GM18517 (cell line): Measurements from ENCODE around the gene ADGRV1.
"Not testable (repeated sequence)": the region's sequence is repeated elsewhere in the genome, so short reads cannot be mapped to it uniquely, and the experiment has no call there.

Source experiments
- ATAC-seq: cut with Tn5 transposase; IDR thresholded peaks from one replicate; pipeline ENCODE4 v1.9.1; 2021; ENCODE audit warnings: mild to moderate bottlenecking, moderate library complexity; ENCODE audit not compliant: unreplicated experiment

ADGRV1 gene

DNA sequence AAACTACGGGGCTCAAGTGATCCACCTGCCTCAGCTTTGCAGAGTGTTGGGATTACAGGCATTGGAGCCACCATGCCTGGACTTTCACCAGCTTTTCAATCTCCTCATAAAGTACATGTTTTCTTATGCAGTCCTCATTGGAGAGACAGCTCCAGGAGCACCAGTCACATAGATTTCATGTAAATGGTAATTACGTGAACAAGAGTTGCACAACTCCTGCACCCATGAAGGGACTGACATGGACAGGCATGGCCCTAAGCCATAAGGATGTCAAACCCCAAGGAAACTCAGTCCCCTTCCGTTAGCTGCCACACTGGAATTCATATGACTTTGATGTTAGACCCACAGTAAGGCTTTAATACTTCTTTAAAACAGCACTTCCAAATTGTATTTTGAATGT, 7.6 kb upstream of the ADGRV1 start:
- ATAC-seq: no peak

DNA sequence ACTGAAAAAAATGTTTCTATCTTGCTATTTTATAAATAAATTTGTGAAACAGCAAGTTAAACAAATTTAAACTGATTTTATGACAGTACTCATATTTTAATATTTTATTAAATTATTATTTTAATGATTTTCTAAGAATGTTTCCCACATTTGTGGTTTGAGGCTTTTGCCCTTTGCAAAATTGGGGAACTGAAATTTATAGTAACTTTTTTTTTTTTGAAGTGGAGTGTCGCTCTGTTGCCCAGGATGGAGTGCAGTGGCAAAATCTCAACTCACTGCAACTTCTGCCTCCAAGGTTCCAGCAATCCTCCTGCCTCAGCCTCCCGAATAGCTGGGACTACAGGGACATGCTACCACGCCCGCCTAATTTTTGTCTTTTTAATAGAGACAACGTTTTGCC, 7.2 kb upstream of the ADGRV1 start:
- ATAC-seq: no peak

DNA sequence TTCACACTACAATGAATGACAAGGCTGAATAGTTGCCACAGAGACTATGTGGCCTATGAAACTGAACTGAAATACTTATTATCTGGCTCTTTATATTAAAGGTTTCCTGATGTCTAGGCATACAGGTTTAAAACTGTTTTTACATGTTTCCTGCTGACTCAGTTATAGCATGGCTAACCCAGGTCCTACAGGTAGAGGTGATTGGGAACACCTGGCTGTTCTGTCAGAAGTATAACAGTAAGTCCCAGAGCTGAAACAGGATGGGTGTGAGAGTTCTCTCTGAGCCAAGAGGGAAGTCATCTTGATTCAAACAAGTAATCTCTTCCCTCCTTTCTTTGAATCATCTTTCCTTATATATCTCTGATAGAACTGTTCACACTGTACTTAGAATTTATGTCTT, 4.9 kb upstream of the ADGRV1 start:
- ATAC-seq: no peak

DNA sequence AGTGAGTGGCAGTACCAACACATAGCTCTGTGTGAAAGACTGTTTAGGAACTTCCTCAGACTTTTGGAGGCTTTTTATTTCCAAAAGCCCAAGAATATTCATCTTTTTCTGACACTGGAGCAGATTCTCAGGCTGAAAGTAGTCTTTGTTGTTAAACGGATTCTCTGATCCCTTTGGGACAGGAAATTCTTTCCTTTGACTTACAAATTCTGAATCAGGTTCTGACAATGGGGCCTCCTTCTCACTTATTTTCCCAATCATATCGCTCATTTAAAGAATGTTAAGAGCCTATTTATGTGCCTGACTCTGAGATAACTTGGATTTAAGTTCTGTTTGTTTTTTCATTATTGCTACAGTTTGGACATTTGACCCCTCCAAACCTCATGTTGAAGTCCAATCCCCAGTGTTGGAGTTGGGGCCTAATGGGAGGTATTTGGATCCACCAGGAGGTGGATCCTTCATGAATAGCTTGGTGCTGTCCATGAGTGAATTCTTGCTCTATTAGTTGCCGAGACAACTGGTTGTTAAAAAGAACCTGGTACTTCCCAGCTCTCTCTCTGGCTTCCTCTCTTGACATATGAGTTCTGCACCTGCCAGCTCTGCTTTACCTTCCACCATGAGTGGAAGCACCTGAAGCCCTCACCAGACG, 4.1 kb upstream of the ADGRV1 start:
- no peak for ATAC-seq

DNA sequence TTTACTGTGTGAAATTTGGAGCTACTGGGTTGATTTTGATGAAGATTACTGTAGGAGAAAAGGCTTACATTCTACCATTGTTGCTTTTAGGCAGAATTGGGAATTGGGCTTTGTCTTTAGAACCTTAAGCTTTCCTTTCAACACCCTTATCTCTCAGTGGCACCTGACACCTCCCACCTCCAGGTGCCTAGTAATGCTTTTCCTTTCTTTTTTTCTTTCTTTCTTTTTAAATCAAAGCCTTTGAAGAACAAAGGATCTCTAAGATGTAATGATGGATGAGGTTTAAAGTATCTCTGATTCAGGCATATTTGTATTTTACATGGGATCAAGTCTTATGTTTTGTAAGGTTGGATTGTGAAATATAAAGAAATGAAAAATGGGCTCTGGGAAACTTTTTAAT, 2.9 kb upstream of the ADGRV1 start:
- ATAC-seq: no peak

DNA sequence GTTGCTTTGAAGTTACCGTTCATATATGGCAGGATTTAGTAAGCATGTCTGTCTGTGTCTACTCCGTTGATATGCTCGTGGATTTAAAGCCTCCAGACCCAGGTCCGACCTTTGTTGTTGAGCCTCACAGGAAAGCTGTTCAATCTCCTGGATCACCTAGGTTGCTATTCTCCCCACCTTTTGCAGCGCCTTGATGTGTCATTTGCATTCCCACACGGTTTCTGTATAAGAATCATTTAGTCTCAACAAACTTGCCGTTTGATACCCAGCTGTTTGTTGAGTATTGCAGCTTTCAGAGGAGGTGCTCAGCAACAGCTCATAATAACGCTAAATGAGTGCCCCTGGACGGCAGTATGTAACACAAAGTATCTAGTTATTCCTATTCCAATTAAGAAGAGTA, 1.2 kb upstream of the ADGRV1 start:
- ATAC-seq: no peak

DNA sequence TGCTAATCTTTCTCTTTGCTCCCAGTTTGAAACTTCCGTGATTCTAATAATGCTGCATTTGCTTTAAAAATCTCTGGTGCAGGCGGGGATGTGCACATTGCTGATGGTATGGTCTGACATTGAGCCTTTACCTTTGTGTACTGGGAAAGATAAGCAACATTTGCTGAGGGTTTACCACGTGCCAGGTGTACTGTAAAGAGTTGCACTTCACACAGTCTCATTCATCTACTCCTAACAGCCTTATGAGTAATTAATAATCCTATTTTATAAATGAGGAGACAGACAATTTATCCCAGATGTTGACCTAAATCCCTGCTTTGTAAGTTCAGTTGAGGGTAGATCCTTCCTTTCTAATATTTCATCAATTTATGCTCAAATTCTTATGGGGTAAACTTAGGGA, 726 bp upstream of the ADGRV1 start:
- ATAC-seq: no peak

DNA sequence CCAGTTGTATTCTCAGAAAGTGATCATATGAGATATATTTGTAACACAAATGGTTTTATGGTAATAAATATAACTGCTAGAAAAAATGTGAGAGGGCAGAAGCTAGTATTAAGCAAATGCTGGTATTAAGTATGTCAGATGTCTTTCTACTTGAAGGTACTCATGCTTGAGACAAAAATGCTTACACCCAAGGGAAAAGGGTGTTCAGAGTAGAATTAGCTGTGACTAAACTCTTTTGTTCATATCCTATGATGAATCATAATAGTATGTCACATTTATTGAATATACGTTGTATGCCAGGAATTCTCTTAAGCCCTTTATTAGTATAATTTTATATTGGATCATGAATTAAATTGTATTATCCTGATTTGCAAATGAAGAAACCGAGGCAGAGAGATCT, 2.2 kb downstream of the ADGRV1 start:
- no peak for ATAC-seq

DNA sequence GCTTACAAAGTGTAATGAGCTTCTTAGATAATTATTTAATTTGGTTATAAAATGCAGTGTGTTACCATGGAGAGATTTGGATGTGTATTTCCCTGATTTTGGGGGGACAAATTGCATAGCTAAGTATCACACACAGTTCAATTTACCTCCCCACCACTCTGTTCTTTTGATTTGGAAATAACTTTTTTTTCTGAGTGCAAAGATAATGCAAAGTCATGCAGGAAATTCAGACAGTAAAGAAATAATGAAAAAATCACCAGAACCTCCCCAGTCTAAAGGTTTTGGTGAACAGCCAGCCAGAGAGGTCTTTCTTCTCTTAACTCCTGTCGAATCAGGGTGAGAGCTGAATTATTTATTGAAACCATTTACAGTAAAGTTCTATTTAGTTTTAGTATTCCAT, 3.2 kb downstream of the ADGRV1 start:
- no peak for ATAC-seq

DNA sequence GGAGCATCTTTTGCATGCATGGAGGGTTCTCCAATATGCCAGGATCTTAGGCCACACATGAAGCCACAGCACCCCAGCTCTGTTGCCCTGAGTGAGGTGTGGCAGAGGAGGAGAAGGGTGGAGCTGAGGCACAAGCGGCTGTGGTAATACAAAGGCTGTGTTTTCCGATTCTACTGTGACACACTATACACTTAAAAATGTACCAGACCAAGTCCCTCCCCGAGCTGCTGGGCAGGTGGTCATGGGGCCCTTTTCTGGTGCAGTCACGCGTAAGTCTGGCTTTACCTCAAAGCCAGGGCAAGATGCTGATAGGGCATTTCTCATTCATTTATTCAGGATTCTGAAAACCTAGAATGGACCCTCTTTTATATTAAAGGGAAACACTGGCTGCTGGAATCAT, 3.7 kb downstream of the ADGRV1 start:
- ATAC-seq: no peak

DNA sequence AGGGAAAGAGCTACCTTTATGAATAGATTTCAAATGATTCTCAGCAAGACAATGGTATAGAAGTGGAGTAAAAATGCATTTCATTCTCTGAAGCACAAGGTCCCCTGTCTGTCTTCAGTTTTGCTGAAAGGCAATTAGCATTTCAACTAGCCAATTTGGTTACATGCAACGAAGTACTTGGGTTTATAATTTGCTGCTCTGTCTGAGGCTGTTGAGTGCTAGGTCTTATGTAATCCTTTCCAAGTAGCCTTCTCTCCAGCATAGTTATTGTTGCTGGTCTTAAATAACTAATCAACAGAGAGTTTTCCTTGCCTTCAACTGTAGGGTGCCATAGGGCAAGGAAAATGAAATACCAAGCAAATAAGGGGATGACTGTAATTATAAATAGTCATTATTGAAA, 4.5 kb downstream of the ADGRV1 start:
- no peak for ATAC-seq

DNA sequence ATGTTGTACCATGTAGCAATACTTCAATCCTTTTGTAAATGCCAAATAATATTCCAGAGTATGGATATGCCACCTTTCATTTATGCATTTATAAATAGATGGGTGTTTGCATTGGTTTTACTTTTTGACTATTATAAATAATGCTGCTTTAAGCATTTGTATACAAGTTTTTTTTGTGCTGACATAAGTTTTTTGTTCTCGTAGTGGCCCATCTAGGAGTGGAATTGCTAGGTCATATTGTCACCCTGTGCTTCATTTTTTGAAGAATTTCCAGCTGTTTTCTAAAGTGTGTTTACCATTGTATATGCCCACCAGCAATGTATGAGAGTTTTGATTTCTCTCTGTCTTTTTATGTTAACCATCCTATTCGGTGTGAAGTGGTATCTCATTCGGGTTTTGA, 6.9 kb downstream of the ADGRV1 start:
- no peak for ATAC-seq

DNA sequence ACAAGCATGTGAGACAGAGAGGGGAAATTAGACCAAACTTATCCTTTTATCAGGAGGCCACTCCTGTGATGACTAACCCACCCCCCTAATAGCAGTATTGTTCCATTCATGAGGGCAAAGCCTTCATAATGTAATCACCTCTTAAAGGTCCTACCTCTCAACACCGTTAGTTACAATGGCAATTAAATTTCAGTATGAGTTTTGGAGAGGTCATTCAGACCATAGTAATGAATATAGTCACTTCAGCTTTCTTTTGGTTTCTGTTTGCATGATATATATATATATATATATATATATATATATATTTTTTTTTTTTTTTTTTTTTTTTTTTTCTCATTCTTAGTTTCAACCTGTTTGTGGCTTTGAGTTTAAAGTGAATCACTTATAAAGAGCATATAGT, 10.5 kb downstream of the ADGRV1 start:
- no peak for ATAC-seq

DNA sequence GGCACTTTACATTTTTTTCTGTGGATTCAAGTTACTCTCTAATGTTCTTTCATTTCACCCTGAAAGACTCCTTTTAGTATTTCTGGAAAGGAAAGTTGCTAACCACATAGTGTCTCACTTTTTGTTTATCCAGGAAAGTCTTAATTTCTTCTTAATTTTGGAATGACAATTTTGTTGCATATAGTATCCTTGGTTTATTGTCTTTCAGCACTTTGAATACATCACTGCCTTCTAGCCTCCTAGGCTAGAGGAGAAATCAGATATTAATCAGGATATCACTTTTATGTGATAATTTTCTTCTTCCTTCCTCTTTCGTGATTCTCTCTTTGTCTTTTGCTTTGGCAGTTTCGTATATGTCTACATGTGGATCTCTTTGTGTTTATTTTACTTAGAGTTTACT, 11.4 kb downstream of the ADGRV1 start:
- ATAC-seq: no peak

DNA sequence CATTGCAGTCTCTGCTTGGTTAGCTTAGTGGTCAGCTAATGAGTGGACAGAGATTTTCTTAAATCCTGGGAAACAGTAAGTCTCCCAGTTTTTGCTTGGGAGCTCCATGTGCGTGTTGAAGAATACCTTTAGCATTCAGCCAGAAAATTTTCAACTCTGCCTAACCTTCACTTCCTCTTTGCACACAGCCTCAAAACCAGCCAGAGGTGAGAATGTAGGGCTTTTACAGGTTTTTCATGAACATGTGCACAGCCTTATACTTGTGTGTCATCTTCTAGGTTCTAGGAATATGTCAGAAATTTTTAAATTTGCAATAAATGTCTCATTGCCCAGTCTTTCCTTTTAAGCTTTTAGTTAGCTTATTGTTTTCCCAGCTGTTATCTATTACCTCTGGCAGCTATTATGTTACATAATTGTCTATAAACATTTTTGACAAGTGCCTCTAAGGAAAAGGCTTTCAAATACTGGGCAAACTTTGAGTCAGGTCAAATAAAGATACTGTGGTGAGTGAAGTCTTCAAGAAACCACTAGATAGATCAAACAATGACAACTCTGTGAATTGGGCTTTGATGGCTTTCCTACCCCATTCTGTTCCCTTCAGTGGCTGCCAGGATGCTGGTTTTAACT, 12.7 kb downstream of the ADGRV1 start:
- no peak for ATAC-seq

DNA sequence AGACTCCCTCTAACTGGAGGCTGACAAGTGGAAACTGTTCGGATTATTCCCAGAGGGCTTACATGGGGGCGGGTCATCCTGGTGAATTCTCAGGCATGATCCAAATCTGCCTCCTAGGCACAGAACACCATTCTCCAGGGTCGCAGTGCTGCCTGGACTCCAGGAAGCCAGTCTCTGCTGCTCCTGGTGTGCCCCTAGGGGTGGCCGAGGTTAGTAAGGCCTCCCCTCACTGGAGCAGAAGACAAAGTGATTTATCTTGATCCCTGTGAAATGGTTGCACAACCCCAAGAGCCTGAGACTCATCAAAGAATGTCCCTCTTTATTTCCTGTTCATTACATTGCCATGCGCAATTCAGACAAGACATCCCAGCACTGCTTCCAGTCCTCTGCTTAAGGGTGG, 17.1 kb downstream of the ADGRV1 start:
- no peak for ATAC-seq

DNA sequence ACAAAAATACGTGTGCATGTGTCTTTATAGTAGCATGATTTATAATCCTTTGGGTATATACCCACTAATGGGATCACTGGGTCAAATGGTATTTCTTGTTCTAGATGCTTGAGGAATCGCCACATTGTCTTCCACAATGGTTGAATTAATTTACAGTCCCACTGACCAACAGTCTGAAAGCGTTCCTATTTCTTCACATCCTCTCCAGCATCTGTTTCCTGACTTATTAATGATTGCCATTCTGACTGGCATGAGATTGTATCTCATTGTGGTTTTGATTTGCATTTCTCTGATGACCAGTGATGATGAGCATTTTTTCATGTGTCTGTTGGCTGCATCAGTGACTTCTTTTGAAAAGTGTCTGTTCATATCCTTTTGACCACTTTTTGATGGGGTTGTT, 18.0 kb downstream of the ADGRV1 start:
- not testable (repeated sequence) for ATAC-seq

DNA sequence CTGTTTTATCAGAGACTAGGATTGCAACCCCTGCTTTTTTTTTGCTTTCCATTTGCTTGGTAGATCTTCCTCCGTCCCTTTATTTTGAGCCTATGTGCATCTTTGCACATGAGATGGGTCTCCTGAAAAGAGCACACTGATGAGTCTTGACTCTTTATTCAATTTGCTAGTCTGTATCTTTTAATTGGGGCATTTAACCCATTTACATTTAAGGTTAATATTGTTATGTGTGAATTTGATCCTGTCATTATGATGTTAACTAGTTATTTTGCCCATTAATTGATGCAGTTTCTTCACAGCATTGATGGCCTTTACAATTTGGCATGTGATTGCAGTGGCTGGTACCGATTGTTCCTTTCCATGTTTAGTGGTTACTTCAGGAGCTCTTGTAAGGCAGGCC, 21.3 kb downstream of the ADGRV1 start:
- not testable (repeated sequence) for ATAC-seq

DNA sequence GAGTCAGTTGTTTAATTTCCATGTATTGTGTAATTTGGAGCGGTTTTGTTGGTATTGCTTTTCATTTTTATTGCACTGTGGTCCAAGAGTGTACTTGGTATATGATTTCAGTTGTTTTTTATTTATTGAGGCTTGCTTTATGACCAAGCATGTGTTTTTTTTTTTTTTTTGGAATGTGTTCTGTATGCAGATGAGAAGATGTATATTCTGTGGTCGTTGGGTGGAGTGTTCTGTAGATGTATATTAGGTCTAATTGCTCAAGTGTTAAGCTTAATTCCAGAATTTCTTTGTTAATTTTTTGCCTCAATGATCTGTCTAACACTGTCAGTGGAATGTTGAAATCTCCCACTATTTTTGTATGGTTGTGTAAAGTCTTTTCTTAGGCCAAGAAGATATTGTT, 23.4 kb downstream of the ADGRV1 start:
- no peak for ATAC-seq

DNA sequence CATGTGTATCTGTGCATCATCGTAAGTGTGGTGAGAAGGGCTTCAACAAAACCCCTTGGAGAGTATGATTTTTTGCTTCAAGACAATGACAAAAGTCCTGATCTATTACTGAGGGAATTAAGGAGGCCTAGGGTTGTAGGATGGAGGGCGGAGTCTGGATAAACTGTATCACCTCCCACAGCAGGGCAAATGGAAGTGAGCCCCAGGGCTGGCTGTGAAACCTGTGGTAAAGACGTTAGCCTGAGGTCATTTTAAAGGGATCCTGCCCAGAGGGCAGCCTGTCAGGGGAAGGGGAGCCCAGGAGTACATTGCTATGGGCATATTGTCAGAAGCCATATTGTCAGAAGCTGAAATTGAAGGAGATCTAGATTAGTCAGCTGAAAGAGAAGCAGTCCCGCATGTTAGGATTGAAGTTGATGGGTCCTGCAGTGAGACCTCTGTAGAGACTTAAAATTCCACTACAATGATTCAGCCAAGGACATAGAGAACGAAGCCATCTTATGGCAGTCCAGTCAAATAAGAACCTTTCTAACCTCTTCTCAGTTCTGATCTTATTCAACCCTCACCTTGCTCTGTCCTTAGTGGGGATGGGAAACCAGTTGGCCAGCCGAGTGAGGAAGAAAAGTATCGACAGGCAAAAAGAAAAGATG, 26.9 kb downstream of the ADGRV1 start:
- ATAC-seq: no peak

DNA sequence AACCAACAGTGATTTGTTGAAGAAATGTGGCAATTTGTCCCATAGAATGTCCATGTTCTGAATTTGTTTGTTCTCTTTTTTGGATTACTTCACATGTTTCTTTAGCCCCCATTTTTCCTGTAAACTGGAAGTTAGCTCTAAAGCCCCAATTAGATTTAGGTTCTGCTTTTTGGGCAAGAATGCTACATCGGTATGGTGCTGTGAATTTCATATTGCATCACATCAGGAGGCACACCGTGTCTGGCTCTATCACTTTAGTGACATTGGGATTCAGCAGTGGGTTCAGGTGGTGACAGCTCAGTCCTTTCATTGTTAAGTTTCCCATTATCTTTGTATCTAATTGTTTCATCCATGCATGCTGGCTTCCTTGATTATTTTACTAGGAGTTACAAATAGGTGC, 27.9 kb downstream of the ADGRV1 start:
- ATAC-seq: no peak

DNA sequence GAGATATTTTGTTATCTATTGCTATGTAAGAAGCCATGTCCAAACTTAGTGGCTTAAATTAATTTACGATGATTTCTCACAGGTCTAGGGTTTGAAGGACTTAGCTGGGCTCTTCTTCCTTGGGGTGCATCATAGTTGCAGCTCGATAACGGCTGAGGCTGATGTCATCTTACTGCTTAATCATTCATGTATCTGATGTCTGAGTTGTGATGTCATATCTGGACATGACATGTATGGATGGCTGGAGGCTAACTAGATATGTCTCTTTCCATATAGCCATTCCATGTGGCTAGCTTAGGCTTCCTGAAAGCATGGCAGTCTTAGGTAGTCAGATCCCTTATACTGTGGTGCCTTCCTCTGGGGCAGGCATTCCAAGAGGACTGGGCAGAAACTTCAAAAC, 31.6 kb downstream of the ADGRV1 start:
- no peak for ATAC-seq

DNA sequence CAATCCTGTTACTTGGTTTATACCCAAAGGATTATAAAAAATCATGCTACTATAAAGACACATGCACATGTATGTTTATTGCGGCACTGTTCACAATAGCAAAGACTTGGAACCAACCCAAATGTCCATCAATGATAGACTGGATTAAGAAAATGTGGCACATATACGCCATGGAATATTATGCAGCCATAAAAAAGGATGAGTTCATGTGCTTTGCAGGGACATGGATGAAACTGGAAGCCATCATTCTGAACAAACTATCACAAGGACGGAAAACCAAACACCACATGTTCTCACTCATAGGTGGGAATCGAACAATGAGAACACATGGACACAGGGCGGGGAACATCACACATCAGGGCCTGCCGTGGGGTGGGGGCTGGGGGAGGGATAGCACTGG, 34.5 kb downstream of the ADGRV1 start:
- ATAC-seq: not testable (repeated sequence)
